H9 (cell line): ENCODE results near the gene ILDR1. TPM values are rescaled to one million over a fixed set of nuclear protein-coding genes. Genes with fewer than 3 reads are reported as not detected.

Experiments
- DNase-seq: peaks from one replicate; pipeline ENCODE4 v3.0.0-alpha.2; 2017
- H2AFZ ChIP-seq: one replicate; pipeline ENCODE4 v1.6.1; 2013; ENCODE audit warnings: mild to moderate bottlenecking, low read length, control low read depth, moderate library complexity
- H2AK5ac ChIP-seq: 2 replicates; pipeline ENCODE4 v1.6.1; 2013; ENCODE audit warnings: low read length, control low read depth, mixed read lengths; ENCODE audit not compliant: insufficient read length
- H2BK120ac ChIP-seq: one replicate; pipeline ENCODE4 v1.6.1; 2013; ENCODE audit warnings: low read depth, mild to moderate bottlenecking, low read length, control low read depth, inconsistent platforms; ENCODE audit not compliant: poor library complexity, severe bottlenecking
- H2BK12ac ChIP-seq: 2 replicates; pipeline ENCODE4 v1.6.1; 2013; ENCODE audit warnings: low read length, control low read depth, mixed read lengths, low read depth; ENCODE audit not compliant: insufficient read length
- H2BK15ac ChIP-seq: 2 replicates; pipeline ENCODE4 v1.6.1; 2013; ENCODE audit warnings: low read depth, low read length, control low read depth
- H2BK20ac ChIP-seq: one replicate; pipeline ENCODE4 v1.6.1; 2013; ENCODE audit warnings: low read depth, mild to moderate bottlenecking, low read length, control low read depth, inconsistent platforms; ENCODE audit not compliant: poor library complexity, severe bottlenecking
- H2BK5ac ChIP-seq: 2 replicates; pipeline ENCODE4 v1.6.1; 2013; ENCODE audit warnings: low read length, control low read depth, mixed read lengths; ENCODE audit not compliant: insufficient read length
- H3K14ac ChIP-seq: 2 replicates; pipeline ENCODE4 v1.6.1; 2013; ENCODE audit warnings: low read length, control low read depth; ENCODE audit not compliant: insufficient read depth
- H3K18ac ChIP-seq: 2 replicates; pipeline ENCODE4 v1.6.1; 2013; ENCODE audit warnings: low read depth, mild to moderate bottlenecking, mixed read lengths, low read length, control low read depth; ENCODE audit not compliant: insufficient read length
- H3K23ac ChIP-seq: 2 replicates; pipeline ENCODE4 v1.6.1; 2013; ENCODE audit warnings: low read length, control low read depth, mixed read lengths, low read depth; ENCODE audit not compliant: insufficient read length
- H3K23me2 ChIP-seq: 2 replicates; pipeline ENCODE4 v1.6.1; 2013; ENCODE audit warnings: low read depth, mild to moderate bottlenecking, mixed read lengths, low read length, control low read depth; ENCODE audit not compliant: insufficient read length, poor library complexity, severe bottlenecking
- H3K27ac ChIP-seq: 2 replicates; pipeline ENCODE4 v1.5.1; 2013; ENCODE audit warnings: low read length, control low read depth, mixed read lengths, low read depth; ENCODE audit not compliant: insufficient read length
- H3K27me3 ChIP-seq: 2 replicates; pipeline ENCODE4 v1.6.1; 2013; ENCODE audit warnings: low read length, control low read depth, inconsistent platforms; ENCODE audit not compliant: insufficient read depth
- H3K4ac ChIP-seq: 2 replicates; pipeline ENCODE4 v1.6.1; 2013; ENCODE audit warnings: low read depth, mild to moderate bottlenecking, control low read depth, inconsistent platforms, low read length, moderate library complexity
- H3K4me1 ChIP-seq: 2 replicates; pipeline ENCODE4 v1.6.1; 2013; ENCODE audit warnings: low read length, control low read depth, inconsistent platforms; ENCODE audit not compliant: insufficient read depth
- H3K4me2 ChIP-seq: 2 replicates; pipeline ENCODE4 v1.6.1; 2013; ENCODE audit warnings: low read length, control low read depth, mixed read lengths; ENCODE audit not compliant: insufficient read length, insufficient read depth
- H3K56ac ChIP-seq: 2 replicates; pipeline ENCODE4 v1.6.1; 2013; ENCODE audit warnings: low read depth, mild to moderate bottlenecking, mixed read lengths, low read length, control low read depth; ENCODE audit not compliant: insufficient read length
- H3K79me1 ChIP-seq: 2 replicates; pipeline ENCODE4 v1.6.1; 2013; ENCODE audit warnings: low read depth, mild to moderate bottlenecking, moderate library complexity, low read length, control low read depth, inconsistent platforms; ENCODE audit not compliant: insufficient read depth, poor library complexity, severe bottlenecking
- H3K79me2 ChIP-seq: 2 replicates; pipeline ENCODE4 v1.6.1; 2013; ENCODE audit warnings: low read length, control low read depth, inconsistent platforms; ENCODE audit not compliant: insufficient read depth
- H3K9ac ChIP-seq: 2 replicates; pipeline ENCODE4 v1.6.1; 2013; ENCODE audit warnings: low read length, control low read depth, mixed read lengths; ENCODE audit not compliant: insufficient read length; ENCODE audit errors: extremely low read depth
- H3K9me3 ChIP-seq: one replicate; pipeline ENCODE4 v1.6.1; 2013; ENCODE audit warnings: low read depth, low read length, inconsistent platforms; ENCODE audit not compliant: control insufficient read depth
- H3T11ph ChIP-seq: one replicate; pipeline ENCODE4 v1.6.1; 2013; ENCODE audit warnings: mild to moderate bottlenecking, low read length, control low read depth, inconsistent platforms
- H4K20me1 ChIP-seq: one replicate; pipeline ENCODE4 v1.6.1; 2013; ENCODE audit not compliant: control insufficient read depth, insufficient read length, insufficient read depth
- H4K5ac ChIP-seq: 2 replicates; pipeline ENCODE4 v1.6.1; 2013; ENCODE audit warnings: low read depth, mild to moderate bottlenecking, mixed read lengths, low read length, control low read depth; ENCODE audit not compliant: insufficient read length
- H4K8ac ChIP-seq: replicated peaks from 2 replicates; pipeline ENCODE4 v1.6.1; 2013; ENCODE audit warnings: low read length, control low read depth, mixed read lengths, low read depth; ENCODE audit not compliant: insufficient read length
- H4K91ac ChIP-seq: 2 replicates; pipeline ENCODE4 v1.6.1; 2013; ENCODE audit warnings: low read depth, mild to moderate bottlenecking, moderate library complexity, mixed read lengths, low read length, control low read depth; ENCODE audit not compliant: insufficient read length
- H3K27ac Mint-ChIP-seq, 3 experiments: 2 replicates in 2 of 3; 3 replicates in 1 of 3; pipeline ENCODE4 v1.8.0; 2020 to 2021; ENCODE audit warnings: mixed read lengths in 3 of 3, mild to moderate bottlenecking in 1 of 3, moderate library complexity in 1 of 3
- H3K27me3 Mint-ChIP-seq: 2 replicates; pipeline ENCODE4 v1.8.0; 2021; ENCODE audit warnings: low read depth, mild to moderate bottlenecking, moderate library complexity, mixed read lengths
- H3K36me3 Mint-ChIP-seq, 3 experiments: 2 replicates in 2 of 3; 3 replicates in 1 of 3; pipeline ENCODE4 v1.8.0; 2020 to 2021; ENCODE audit warnings: low read depth in 3 of 3, mixed read lengths in 3 of 3; ENCODE audit not compliant: insufficient read depth in 1 of 3
- H3K4me1 Mint-ChIP-seq, 2 experiments: 2 replicates each; pipeline ENCODE4 v1.8.0; 2020; ENCODE audit warnings: mixed read lengths in 2 of 2
- H3K4me3 Mint-ChIP-seq, 2 experiments: 2 replicates in 1 of 2; 3 replicates in 1 of 2; pipeline ENCODE4 v1.8.0; 2020 to 2021; ENCODE audit warnings: mild to moderate bottlenecking in 2 of 2, mixed read lengths in 2 of 2, moderate library complexity in 1 of 2
- H3K9me3 Mint-ChIP-seq, 2 experiments: 2 replicates in 1 of 2; 3 replicates in 1 of 2; pipeline ENCODE4 v1.8.0; 2020; ENCODE audit warnings: mild to moderate bottlenecking in 2 of 2, mixed read lengths in 2 of 2, moderate library complexity in 1 of 2
- CTCF ChIP-seq: fragments of 200-600 bp; sonication (generic); conservative IDR thresholded peaks from 3 replicates; pipeline ENCODE4 v1.8.0; 2021; ENCODE audit warnings: antibody characterized with exemption, mild to moderate bottlenecking
- WGBS: extraction: QIAGEN DNeasy Blood & Tissue Kit; methylation state at CpG from one replicate; pipeline ENCODE4 v1.1.7; 2013; ENCODE audit warnings: missing lambda C conversion rate, low lambda C conversion rate, mixed read lengths; ENCODE audit not compliant: insufficient read length; ENCODE audit errors: extremely low coverage; 5-methylcytosine and 5-hydroxymethylcytosine counted together
- total RNA-seq: library from RNA; stranded (reverse); gene quantifications from 2 replicates; pipeline ENCODE4 v1.2.1, GENCODE V29; 2021

The ILDR1 gene
- total RNA-seq, 1 experiment from 2014 or later: 0.68 TPM

- H3K56ac ChIP-seq: no peak overlapping the region
- no peaks in the 10 kb centered on the region for H3K23me2 ChIP-seq
- no peak overlapping the region for H3T11ph ChIP-seq
- no peak overlapping the region for H3K4me2 ChIP-seq
- no peak overlapping the region for H2BK12ac ChIP-seq
- H2BK15ac ChIP-seq: no peak overlapping the region
- no peak overlapping the region for H3K4ac ChIP-seq
- H3K23ac ChIP-seq: no peak overlapping the region
- no peak overlapping the region for H2BK20ac ChIP-seq
- Mint-ChIP-seq H3K9me3 (no peaks in the 10 kb centered on the region; a peak in 1 of 5 replicates), H3K27ac (no peak overlapping the region), H3K4me1 (peaks cover 16% of the 10 kb centered on the region in 2 experiments), H3K27me3 (no peaks in the 10 kb centered on the region), H3K36me3 (no peaks in the 10 kb centered on the region; a peak in 1 of 7 replicates), H3K4me3 (no peak overlapping the region)
- no peak overlapping the region for H2AFZ ChIP-seq
- H4K91ac ChIP-seq: no peak overlapping the region
- no peak overlapping the region for H3K27ac ChIP-seq
- H3K79me1 ChIP-seq: no peaks in the 10 kb centered on the region
- H4K20me1 ChIP-seq: no peaks in the 10 kb centered on the region
- no peak overlapping the region for H3K9ac ChIP-seq
- no peak overlapping the region for H4K8ac ChIP-seq
- H3K27me3 ChIP-seq: no peaks in the 10 kb centered on the region
- no peak overlapping the region for H3K18ac ChIP-seq
- H3K9me3 ChIP-seq: no peaks in the 10 kb centered on the region
- H2BK120ac ChIP-seq: no peak overlapping the region
- no peak for DNase-seq
- H2BK5ac ChIP-seq: no peak overlapping the region
- H3K4me1 ChIP-seq: no peaks in the 10 kb centered on the region; the same call in 1 of the 2 replicates
- no CpG with 5 or more reads among the region's 2 CpGs for WGBS
- no peak overlapping the region for H3K14ac ChIP-seq
- TF ChIP-seq CTCF: no peak
- no peak overlapping the region for H2AK5ac ChIP-seq
- no peak overlapping the region for H4K5ac ChIP-seq
- no peaks in the 10 kb centered on the region for H3K79me2 ChIP-seq
Observed at GRCh38 chr3:122010506-122010905, 11.5 kb downstream of the ILDR1 start.
